BE2C (cell line): Measurements from ENCODE around the gene DLG2.
"Not testable (repeated sequence)": the region's sequence is repeated elsewhere in the genome, so short reads cannot be mapped to it uniquely, and the experiment has no call there.

Experiments used
- DNase-seq: peaks from one replicate; pipeline ENCODE4 v3.0.0-alpha.2; 2020
- H3K27me3 ChIP-seq: fragments of 250-450 bp; sonication (Bioruptor Pico); 2 replicates; pipeline ENCODE4 v1.5.1; 2020; ENCODE audit warnings: mild to moderate bottlenecking
- H3K36me3 ChIP-seq: fragments of 250-450 bp; sonication (Bioruptor Pico); 2 replicates; pipeline ENCODE4 v1.5.1; 2020; ENCODE audit warnings: mild to moderate bottlenecking
- H3K4me1 ChIP-seq: fragments of 250-450 bp; sonication (Bioruptor Pico); 2 replicates; pipeline ENCODE4 v1.5.1; 2020
- H3K4me3 ChIP-seq: 2 replicates; pipeline ENCODE4 v1.5.1; 2011; ENCODE audit warnings: low read depth, low read length
- H3K9me3 ChIP-seq: fragments of 250-450 bp; sonication (Bioruptor Pico); 2 replicates; pipeline ENCODE4 v1.5.1; 2020
- CTCF ChIP-seq: IDR thresholded peaks from 2 replicates; pipeline ENCODE4 v1.5.1; 2012; ENCODE audit warnings: mild to moderate bottlenecking, low read depth, low read length

DLG2 gene

GRCh38 chr11:83456075-83456474 is 2171.1 kb downstream of the DLG2 start:
- Histone ChIP-seq H3K36me3 (no peaks in the 10 kb centered on the region), H3K9me3 (no peaks in the 10 kb centered on the region), H3K4me3 (no peak overlapping the region), H3K27me3 (no peaks in the 10 kb centered on the region), H3K4me1 (no peaks in the 10 kb centered on the region)
- no peak for TF ChIP-seq CTCF
- DNase-seq: peak; percentile 12

GRCh38 chr11:83455356-83455755 is 2171.8 kb downstream of the DLG2 start:
- TF ChIP-seq CTCF: no peak
- Histone ChIP-seq H3K4me1 (no peaks in the 10 kb centered on the region), H3K27me3 (no peaks in the 10 kb centered on the region), H3K36me3 (no peaks in the 10 kb centered on the region), H3K9me3 (no peaks in the 10 kb centered on the region), H3K4me3 (no peak overlapping the region)
- no peak for DNase-seq

GRCh38 chr11:83454674-83455073 is 2172.5 kb downstream of the DLG2 start:
- no peaks in the 10 kb centered on the region for H3K36me3 ChIP-seq
- no peaks in the 10 kb centered on the region for H3K27me3 ChIP-seq
- H3K9me3 ChIP-seq: no peaks in the 10 kb centered on the region
- no peaks in the 10 kb centered on the region for H3K4me1 ChIP-seq
- DNase-seq: no peak
- no peak for TF ChIP-seq CTCF
- H3K4me3 ChIP-seq: no peak overlapping the region

- Histone ChIP-seq H3K27me3 (no peaks in the 10 kb centered on the region), H3K4me1 (no peaks in the 10 kb centered on the region), H3K36me3 (no peaks in the 10 kb centered on the region), H3K4me3 (no peak overlapping the region), H3K9me3 (no peaks in the 10 kb centered on the region)
- TF ChIP-seq CTCF: no peak
- no peak for DNase-seq
Observed at GRCh38 chr11:83449338-83449913, 2177.7 kb downstream of the DLG2 start.

GRCh38 chr11:83448686-83449085 is 2178.5 kb downstream of the DLG2 start:
- DNase-seq: no peak
- no peaks in the 10 kb centered on the region for H3K9me3 ChIP-seq
- no peaks in the 10 kb centered on the region for H3K4me1 ChIP-seq
- no peaks in the 10 kb centered on the region for H3K27me3 ChIP-seq
- TF ChIP-seq CTCF: no peak
- no peaks in the 10 kb centered on the region for H3K36me3 ChIP-seq
- H3K4me3 ChIP-seq: no peak overlapping the region

- not testable (repeated sequence) for H3K4me1 ChIP-seq, H3K4me3 ChIP-seq, H3K9me3 ChIP-seq, H3K27me3 ChIP-seq, H3K36me3 ChIP-seq, DNase-seq
Observed at GRCh38 chr11:83443880-83444279, 2183.3 kb downstream of the DLG2 start.

- Histone ChIP-seq H3K27me3 (no peaks in the 10 kb centered on the region), H3K4me3 (no peak overlapping the region), H3K4me1 (no peaks in the 10 kb centered on the region), H3K9me3 (no peaks in the 10 kb centered on the region), H3K36me3 (no peaks in the 10 kb centered on the region)
- DNase-seq: no peak
- TF ChIP-seq CTCF: no peak
Observed at GRCh38 chr11:83441601-83442000, 2185.5 kb downstream of the DLG2 start.
